Activated CD8-positive, alpha-beta memory T cell treated with anti-CD3 and anti-CD28 coated beads for 24 hours (primary cell): Measurements from ENCODE around the gene WDR70.
"Not testable (repeated sequence)": the region's sequence is repeated elsewhere in the genome, so short reads cannot be mapped to it uniquely, and the experiment has no call there.

Experiments used
- DNase-seq: peaks from one replicate; pipeline ENCODE4 v3.0.0-alpha.2; 2020

The WDR70 gene

DNA sequence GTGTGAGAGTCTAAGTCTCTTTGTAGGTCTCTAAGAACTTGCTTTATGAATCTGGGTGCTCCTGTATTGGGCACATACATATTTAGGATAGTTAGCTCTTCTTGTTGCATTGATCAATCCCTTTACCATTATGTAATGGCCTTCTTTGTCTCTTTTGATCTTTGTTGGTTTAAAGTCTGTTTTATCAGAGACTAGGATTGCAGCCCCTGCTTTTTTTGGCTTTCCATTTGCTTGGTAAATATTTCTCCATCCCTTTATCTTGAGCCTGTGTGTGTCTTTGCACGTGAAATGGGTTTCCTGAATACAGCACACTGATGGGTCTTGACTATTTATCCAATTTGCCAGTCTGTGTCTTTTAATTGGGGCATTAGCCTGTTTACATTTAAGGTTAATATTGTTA is 275.4 kb downstream of the WDR70 start:
- DNase-seq = not testable (repeated sequence)

DNA sequence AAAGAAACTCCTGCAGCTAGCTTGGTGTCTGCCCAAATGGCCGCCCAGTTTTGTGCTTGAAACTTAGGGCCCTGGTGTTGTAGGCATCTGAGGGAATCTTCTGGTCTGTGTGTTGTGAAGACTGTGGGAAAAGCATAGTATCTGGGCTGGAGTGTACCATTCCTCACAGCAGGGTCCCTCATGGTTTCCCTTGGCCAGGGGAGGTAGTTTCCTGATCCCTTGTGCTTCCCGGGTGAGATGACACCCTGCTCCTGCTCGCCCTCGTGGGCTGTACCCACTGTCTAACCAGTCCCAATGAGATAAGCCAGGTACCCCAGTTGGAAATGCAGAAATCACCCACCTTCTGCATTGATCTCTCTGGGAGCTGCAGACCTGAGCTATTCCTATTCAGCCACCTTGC is 277.9 kb downstream of the WDR70 start:
- no peak for DNase-seq

GRCh38 chr5:37658440-37658839 is 279.3 kb downstream of the WDR70 start:
- no peak for DNase-seq

GRCh38 chr5:37660319-37660718 is 281.2 kb downstream of the WDR70 start:
- DNase-seq = no peak

GRCh38 chr5:37661227-37661920 is 282.3 kb downstream of the WDR70 start:
- DNase-seq = no peak

DNA sequence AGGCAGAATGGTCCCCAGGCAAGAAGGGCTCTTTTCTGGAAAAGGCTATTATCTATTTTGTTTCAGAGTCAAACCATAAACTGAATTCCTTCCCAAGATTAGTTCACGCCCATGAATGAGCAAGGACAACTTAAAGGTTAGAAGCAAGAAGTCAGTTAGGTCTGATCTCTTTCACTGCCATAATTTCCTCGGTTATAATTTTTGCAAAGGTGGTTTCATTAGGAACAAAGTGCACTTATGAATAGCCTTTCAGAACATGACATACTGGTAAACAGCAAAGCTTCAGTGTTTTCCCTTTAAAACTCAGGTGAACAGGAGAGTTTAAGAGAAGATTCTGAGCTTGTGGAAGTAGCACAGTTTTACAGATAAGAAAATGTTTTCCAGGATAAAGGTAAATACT is 282.8 kb downstream of the WDR70 start:
- DNase-seq = no peak

DNA sequence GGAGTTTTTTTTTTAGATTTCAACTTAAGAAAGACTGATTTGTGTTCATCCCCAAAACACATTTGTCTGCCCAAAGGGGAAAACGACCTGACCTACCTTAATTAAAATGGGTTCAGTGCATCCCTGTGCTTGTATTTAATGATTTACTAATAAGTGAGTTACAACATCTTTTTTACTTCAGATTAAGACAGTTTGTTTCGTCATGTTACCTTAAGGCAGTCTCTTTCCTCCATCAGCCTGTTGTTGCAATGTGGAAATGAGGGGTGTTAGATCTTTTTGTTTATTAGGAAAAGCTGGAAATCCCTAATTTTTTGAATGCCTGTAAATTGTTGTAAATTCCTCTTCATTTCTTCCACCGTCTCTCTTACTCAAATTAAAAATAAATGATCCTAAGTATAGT is 283.2 kb downstream of the WDR70 start:
- no peak for DNase-seq

DNA sequence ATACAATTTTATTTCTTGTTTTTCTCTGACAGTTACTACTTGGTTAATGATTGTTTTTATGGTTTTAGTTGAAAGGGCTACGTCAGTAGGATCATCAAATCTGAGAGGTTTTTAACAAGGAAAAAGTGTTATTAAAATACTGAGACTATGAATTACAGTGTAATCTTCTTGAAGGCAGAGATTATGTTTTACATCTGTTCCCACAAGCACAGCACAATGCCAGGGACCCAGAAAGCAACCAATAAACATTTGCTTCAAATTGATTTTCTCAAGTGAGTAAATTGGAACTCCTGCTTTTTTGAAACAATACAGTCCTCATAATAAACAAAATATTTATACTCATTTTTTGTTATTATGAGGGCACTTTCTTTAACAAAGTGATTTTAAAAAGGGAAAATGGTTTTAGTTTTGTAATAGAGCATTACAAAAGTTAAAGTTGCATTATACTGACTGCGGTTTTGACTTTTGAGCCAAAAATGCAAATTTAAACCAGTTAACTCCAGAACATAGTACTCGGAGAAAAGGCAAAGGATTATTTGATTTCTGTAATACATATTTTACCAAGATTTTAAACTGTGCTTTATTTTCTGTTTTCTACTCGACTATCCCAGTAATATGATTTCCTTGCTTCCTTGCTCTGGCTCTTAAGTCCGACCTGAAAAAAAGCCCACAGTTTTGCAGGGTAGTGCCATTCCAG is 283.8 kb downstream of the WDR70 start:
- no peak for DNase-seq

DNA sequence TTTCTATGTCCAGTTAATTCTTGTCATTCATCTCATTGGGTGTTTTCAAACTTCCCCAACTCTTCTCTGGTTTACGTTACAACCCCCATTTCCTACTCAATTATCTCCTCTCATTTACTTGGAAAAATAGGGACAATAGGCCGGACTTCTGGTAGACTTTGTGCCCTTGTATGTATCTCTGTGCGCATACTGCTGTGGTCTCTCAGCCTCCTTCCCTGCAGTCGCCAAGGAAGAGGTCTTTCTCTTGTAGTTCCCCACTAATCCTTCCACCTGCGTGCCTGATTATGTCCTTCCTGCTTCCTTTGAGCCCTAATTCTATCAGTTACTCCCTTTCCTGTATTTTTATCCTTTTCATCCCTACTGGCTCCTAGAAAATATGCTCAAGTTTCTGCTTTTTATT is 284.4 kb downstream of the WDR70 start:
- no peak for DNase-seq

DNA sequence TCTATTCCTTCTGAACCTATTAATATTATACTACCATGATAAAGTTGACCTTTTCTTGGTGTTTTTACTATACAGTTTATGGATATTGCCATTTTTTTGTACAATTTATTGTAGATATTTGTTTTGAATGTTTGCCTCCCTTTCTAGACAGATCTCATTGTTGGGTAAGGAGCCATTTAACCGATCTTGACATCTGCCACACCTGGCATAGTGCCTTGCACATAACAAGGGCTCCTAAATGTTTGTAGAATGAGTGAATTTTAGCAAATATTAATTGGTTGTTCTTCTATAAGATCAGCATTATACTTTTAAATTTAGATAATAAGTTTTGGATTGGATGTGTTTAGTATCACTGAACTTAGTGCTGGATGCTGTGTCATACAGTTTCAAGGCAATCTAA is 285.4 kb downstream of the WDR70 start:
- DNase-seq = no peak

GRCh38 chr5:37665272-37665671 is 286.2 kb downstream of the WDR70 start:
- DNase-seq = no peak

GRCh38 chr5:37665889-37666288 is 286.8 kb downstream of the WDR70 start:
- DNase-seq = no peak

- DNase-seq = no peak
These were observed 288.3 kb downstream of the WDR70 start for GRCh38 chr5:37667430-37667829.

- DNase-seq = no peak
These were observed 288.7 kb downstream of the WDR70 start for GRCh38 chr5:37667846-37668245.

GRCh38 chr5:37668524-37669047 is 289.5 kb downstream of the WDR70 start:
- DNase-seq = no peak

GRCh38 chr5:37672118-37672588 is 293.0 kb downstream of the WDR70 start:
- not testable (repeated sequence) for DNase-seq

GRCh38 chr5:37674361-37674760 is 295.2 kb downstream of the WDR70 start:
- DNase-seq = not testable (repeated sequence)

DNA sequence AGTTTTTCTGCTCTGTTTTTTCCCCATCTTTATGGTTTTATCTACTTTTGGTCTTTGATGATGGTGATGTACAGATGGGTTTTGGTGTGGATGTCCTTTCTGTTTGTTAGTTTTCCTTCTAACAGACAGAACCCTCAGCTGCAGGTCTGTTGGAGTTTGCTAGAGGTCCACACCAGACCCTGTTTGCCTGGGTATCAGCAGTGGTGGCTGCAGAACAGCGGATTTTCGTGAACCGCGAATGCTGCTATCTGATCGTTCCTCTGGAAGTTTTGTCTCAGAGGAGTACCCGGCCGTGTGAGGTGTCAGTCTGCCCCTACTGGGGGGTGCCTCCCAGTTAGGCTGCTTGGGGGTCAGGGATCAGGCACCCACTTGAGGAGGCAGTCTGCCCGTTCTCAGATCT is 300.2 kb downstream of the WDR70 start:
- DNase-seq = not testable (repeated sequence)

DNA sequence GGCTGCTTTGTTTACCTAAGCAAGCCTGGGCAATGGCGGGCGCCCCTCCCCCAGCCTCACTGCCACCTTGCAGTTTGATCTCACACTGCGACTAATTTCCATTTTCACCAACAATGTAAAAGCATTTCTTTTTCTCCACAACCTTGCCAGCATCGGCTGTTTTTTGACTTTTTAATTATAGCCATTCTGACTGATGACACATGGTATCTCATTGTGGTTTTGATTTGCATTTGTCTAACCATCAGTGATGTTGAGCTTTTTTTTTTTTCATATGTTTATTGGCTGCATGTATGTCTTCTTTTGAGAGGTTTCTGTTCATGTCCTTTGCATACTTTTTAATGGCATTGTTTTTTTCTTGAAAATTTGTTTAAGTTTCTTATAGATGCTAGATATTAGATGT is 300.8 kb downstream of the WDR70 start:
- DNase-seq = not testable (repeated sequence)

GRCh38 chr5:37683072-37683471 is 304.0 kb downstream of the WDR70 start:
- no peak for DNase-seq

- DNase-seq = no peak
These were observed 306.1 kb downstream of the WDR70 start for GRCh38 chr5:37685211-37685610.

DNA sequence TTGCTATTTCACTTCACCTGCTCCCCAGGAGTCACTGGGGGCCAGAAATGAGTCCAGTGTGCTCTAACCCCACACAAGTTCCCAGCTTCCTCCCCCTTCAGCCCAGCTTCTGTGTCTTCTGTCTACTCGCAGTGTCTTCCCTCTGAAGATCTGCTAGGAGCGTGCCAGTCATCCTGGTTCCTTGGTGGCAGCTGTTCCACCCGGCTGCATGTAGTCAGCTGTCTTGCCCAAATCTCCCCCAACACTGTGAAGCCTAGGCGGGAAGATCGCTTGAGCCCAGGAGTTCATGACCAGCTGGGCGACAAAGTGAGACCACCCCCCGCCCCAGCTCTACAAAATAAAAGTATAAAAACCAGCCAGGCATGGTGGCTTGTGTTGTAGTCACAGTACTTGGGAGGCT is 306.7 kb downstream of the WDR70 start:
- DNase-seq = no peak

GRCh38 chr5:37688925-37689324 is 309.8 kb downstream of the WDR70 start:
- DNase-seq = not testable (repeated sequence)

- not testable (repeated sequence) for DNase-seq
These were observed 315.2 kb downstream of the WDR70 start for GRCh38 chr5:37694333-37694732.
